Measurements from ENCODE around the gene DMRTC2. TPM values are rescaled to one million over a fixed set of nuclear protein-coding genes. Genes with fewer than 3 reads are reported as not detected.

The DMRTC2 gene
- total RNA-seq (2022; extraction: Qiagen RNA extraction): not detected in 5 replicates

GRCh38 chr19:41845001-41845050 lies at the start of gene DMRTC2:
Gene DMRTC2, plus strand, starts transcription at chr19:41845042. Its CDS starts 2,387 bp downstream, at chr19:41847429.

GRCh38 chr19:41796362-41796761 lies 48.5 kb upstream of the DMRTC2 start, which contains the start of gene CEACAM3:
Gene CEACAM3, plus strand, starts transcription at chr19:41796587. Its CDS starts 91 bp downstream, at chr19:41796678.

GRCh38 chr19:41844601-41845000 lies 241 bp upstream of the DMRTC2 start, which contains the start of gene LYPD4:
Gene LYPD4, minus strand, starts transcription at chr19:41844683. Its CDS starts 5,398 bp downstream, at chr19:41839285.

GRCh38 chr19:41859618-41860418 lies 15.0 kb downstream of the DMRTC2 start, which contains the start of gene RPS19:
Gene RPS19, plus strand, starts transcription at chr19:41860255. Its CDS starts 520 bp downstream, at chr19:41860775.

GRCh38 chr19:41876847-41877832 lies 32.3 kb downstream of the DMRTC2 start, which contains the start of gene CD79A:
Gene CD79A, plus strand, starts transcription at chr19:41877279. Its CDS starts 26 bp downstream, at chr19:41877305.

GRCh38 chr19:41882568-41883462 lies 38.0 kb downstream of the DMRTC2 start, which contains the start of gene ARHGEF1:
Gene ARHGEF1, plus strand, starts transcription at chr19:41883184. Its CDS starts 4,899 bp downstream, at chr19:41888083.

Other genes with a start within 250 kb of the DMRTC2 start
- not detected in 5 replicates for gene CEACAM4, start 218.0 kb upstream of the DMRTC2 start, total RNA-seq (2022; extraction: Qiagen RNA extraction)
- 0.10 to 0.22 TPM (median 0.12 TPM) in 3 of 5 replicates, not detected in the others for gene CEACAM7, start 156.8 kb upstream of the DMRTC2 start, total RNA-seq (2022; extraction: Qiagen RNA extraction)
- gene CEACAM5, start 136.4 kb upstream of the DMRTC2 start, total RNA-seq (2022; extraction: Qiagen RNA extraction): 1.8 to 2.1 TPM (median 2.1 TPM) in 5 replicates
- gene CEACAM6, start 89.5 kb upstream of the DMRTC2 start, total RNA-seq (2022; extraction: Qiagen RNA extraction): 20.1 to 28.5 TPM (median 24.0 TPM) in 5 replicates
- gene CEACAM3, start 48.5 kb upstream of the DMRTC2 start, total RNA-seq (2022; extraction: Qiagen RNA extraction): not detected in 5 replicates
- not detected in 5 replicates for gene LYPD4, start 359 bp upstream of the DMRTC2 start, total RNA-seq (2022; extraction: Qiagen RNA extraction)
- gene RPS19, start 15.2 kb downstream of the DMRTC2 start, total RNA-seq (2022; extraction: Qiagen RNA extraction): 9,141 to 10,549 TPM (median 9,318 TPM) in 5 replicates
- gene CD79A, start 32.2 kb downstream of the DMRTC2 start, total RNA-seq (2022; extraction: Qiagen RNA extraction): 0.47 to 1.3 TPM (median 1.0 TPM) in 5 replicates
- gene ARHGEF1, start 38.1 kb downstream of the DMRTC2 start, total RNA-seq (2022; extraction: Qiagen RNA extraction): 75.9 to 131 TPM (median 118 TPM) in 5 replicates
- 0.25 to 0.35 TPM (median 0.32 TPM) in 5 replicates for gene ERFL, start 83.4 kb downstream of the DMRTC2 start, total RNA-seq (2022; extraction: Qiagen RNA extraction)
- 181 to 291 TPM (median 265 TPM) in 5 replicates for gene RABAC1, start 114.3 kb downstream of the DMRTC2 start, total RNA-seq (2022; extraction: Qiagen RNA extraction)
- gene ATP1A3, start 149.2 kb downstream of the DMRTC2 start, total RNA-seq (2022; extraction: Qiagen RNA extraction): 3.6 to 5.7 TPM (median 5.3 TPM) in 5 replicates
- 0.38 to 0.72 TPM (median 0.58 TPM) in 5 replicates for gene GRIK5, start 225.2 kb downstream of the DMRTC2 start, total RNA-seq (2022; extraction: Qiagen RNA extraction)
- gene ZNF574, start 231.1 kb downstream of the DMRTC2 start, total RNA-seq (2022; extraction: Qiagen RNA extraction): 26.8 to 41.0 TPM (median 37.4 TPM) in 5 replicates